Caco-2 (cell line): Measurements from ENCODE around the gene PNPLA5. TPM values are rescaled to one million over a fixed set of nuclear protein-coding genes. Genes with fewer than 3 reads are reported as not detected.

Source experiments
- Bru-seq: library from RNA; stranded (reverse); fragments of 400-500 nt; gene quantifications from one replicate; lab custom pipeline; 2021; lab: Mats Ljungman, UMichigan
- BruChase-seq, 2 experiments: library from RNA; stranded (reverse); fragments of 400-500 nt; gene quantifications; one replicate each; lab custom pipeline; 2021; lab: Mats Ljungman, UMichigan
- BruUV-seq: library from RNA; stranded (reverse); fragments of 400-500 nt; replicated peaks from 2 replicates; lab custom pipeline; 2021; lab: Mats Ljungman, UMichigan
- CTCF ChIA-PET: fragments of 300-600 bp; sonication (Branson Sonifier 250); formaldehyde crosslinking; loops from one replicate; lab custom pipeline; 2022; ENCODE audit warnings: antibody characterized with exemption; lab: Charles Lee
- POLR2A ChIA-PET: fragments of 300-600 bp; sonication (Branson Sonifier 250); formaldehyde crosslinking; loops from one replicate; lab custom pipeline; 2022; ENCODE audit warnings: antibody characterized with exemption; lab: Charles Lee
- DNase-seq, 2 experiments: peaks; one replicate each; pipeline versions ENCODE4 v3.0.0 to v3.0.0-alpha.2; 2020 to 2022
- H3K27me3 ChIP-seq: replicated peaks from 2 replicates; pipeline ENCODE4 v1.6.0; 2011; ENCODE audit warnings: low read length; ENCODE audit not compliant: control insufficient read depth, insufficient read depth
- H3K36me3 ChIP-seq: 2 replicates; pipeline ENCODE4 v1.5.1; 2011; ENCODE audit warnings: low read length; ENCODE audit not compliant: control insufficient read depth, insufficient read depth
- H3K4me1 ChIP-seq: fragments of 250-450 bp; sonication (Bioruptor Pico); 2 replicates; pipeline ENCODE4 v1.5.1; 2020; ENCODE audit warnings: mild to moderate bottlenecking
- H3K4me3 ChIP-seq: 2 replicates; pipeline ENCODE4 v1.5.1; 2011; ENCODE audit warnings: low read depth, mild to moderate bottlenecking, control low read depth, low read length
- H3K9me3 ChIP-seq: fragments of 250-450 bp; sonication (Bioruptor Pico); 2 replicates; pipeline ENCODE4 v1.5.1; 2020; ENCODE audit warnings: mild to moderate bottlenecking, moderate library complexity
- H3K27ac Mint-ChIP-seq: one replicate; pipeline ENCODE4 v1.8.0; 2022; ENCODE audit warnings: mixed read lengths; ENCODE audit not compliant: unreplicated experiment
- H3K27me3 Mint-ChIP-seq: one replicate; pipeline ENCODE4 v1.8.0; 2022; ENCODE audit warnings: mixed read lengths; ENCODE audit not compliant: insufficient read depth, unreplicated experiment
- H3K36me3 Mint-ChIP-seq: one replicate; pipeline ENCODE4 v1.8.0; 2022; ENCODE audit warnings: mild to moderate bottlenecking, mixed read lengths; ENCODE audit not compliant: insufficient read depth, unreplicated experiment
- H3K4me1 Mint-ChIP-seq: one replicate; pipeline ENCODE4 v1.8.0; 2022; ENCODE audit warnings: low read depth, mixed read lengths; ENCODE audit not compliant: unreplicated experiment
- H3K4me3 Mint-ChIP-seq: one replicate; pipeline ENCODE4 v1.8.0; 2022; ENCODE audit warnings: mild to moderate bottlenecking, moderate library complexity, mixed read lengths; ENCODE audit not compliant: unreplicated experiment
- H3K9me3 Mint-ChIP-seq: one replicate; pipeline ENCODE4 v1.8.0; 2022; ENCODE audit warnings: mixed read lengths; ENCODE audit not compliant: unreplicated experiment
- intact Hi-C: fragments of 100-400 bp; cut with micrococcal nuclease; formaldehyde crosslinking; loops from one replicate; pipeline ENCODE4 v1.10.0; 2022; ENCODE audit not compliant: unreplicated experiment
- long read RNA-seq: library from polyadenylated mRNA; stranded (forward); transcript quantifications from one replicate; pipeline ENCODE4 v2.0.0, GENCODE V29; 2022
- total RNA-seq: library from RNA; stranded (reverse); gene quantifications from 2 replicates; pipeline ENCODE4 v1.2.3, GENCODE V29; 2022
- TF ChIP-seq, protein P1 (sequence below), 2 experiments: fragments of 200-600 bp in 1 of 2; IDR thresholded peaks; 1 replicate in 1 of 2; 2 replicates in 1 of 2; pipeline versions ENCODE4 v1.5.1 to v1.8.0; 2011 to 2022; ENCODE audit warnings: antibody characterized with exemption in 1 of 2, control low read depth in 1 of 2, inconsistent platforms in 1 of 2, low read depth in 1 of 2, low read length in 1 of 2, mild to moderate bottlenecking in 1 of 2, moderate library complexity in 1 of 2; ENCODE audit not compliant: insufficient read depth in 1 of 2, severe bottlenecking in 1 of 2, unreplicated experiment in 1 of 2

PNPLA5 gene, protein sequence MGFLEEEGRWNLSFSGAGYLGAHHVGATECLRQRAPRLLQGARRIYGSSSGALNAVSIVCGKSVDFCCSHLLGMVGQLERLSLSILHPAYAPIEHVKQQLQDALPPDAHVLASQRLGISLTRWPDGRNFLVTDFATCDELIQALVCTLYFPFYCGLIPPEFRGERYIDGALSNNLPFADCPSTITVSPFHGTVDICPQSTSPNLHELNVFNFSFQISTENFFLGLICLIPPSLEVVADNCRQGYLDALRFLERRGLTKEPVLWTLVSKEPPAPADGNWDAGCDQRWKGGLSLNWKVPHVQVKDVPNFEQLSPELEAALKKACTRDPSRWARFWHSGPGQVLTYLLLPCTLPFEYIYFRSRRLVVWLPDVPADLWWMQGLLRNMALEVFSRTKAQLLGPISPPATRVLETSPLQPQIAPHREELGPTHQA
- total RNA-seq (not detected in 2 replicates), Bru-seq, nascent RNA (not detected), BruChase-seq, experiment 1, labeled RNA remaining after a 2-hour chase (not detected), BruChase-seq, experiment 2, labeled RNA remaining after a 6-hour chase (not detected)
- long read RNA-seq: 0 reads

DNA sequence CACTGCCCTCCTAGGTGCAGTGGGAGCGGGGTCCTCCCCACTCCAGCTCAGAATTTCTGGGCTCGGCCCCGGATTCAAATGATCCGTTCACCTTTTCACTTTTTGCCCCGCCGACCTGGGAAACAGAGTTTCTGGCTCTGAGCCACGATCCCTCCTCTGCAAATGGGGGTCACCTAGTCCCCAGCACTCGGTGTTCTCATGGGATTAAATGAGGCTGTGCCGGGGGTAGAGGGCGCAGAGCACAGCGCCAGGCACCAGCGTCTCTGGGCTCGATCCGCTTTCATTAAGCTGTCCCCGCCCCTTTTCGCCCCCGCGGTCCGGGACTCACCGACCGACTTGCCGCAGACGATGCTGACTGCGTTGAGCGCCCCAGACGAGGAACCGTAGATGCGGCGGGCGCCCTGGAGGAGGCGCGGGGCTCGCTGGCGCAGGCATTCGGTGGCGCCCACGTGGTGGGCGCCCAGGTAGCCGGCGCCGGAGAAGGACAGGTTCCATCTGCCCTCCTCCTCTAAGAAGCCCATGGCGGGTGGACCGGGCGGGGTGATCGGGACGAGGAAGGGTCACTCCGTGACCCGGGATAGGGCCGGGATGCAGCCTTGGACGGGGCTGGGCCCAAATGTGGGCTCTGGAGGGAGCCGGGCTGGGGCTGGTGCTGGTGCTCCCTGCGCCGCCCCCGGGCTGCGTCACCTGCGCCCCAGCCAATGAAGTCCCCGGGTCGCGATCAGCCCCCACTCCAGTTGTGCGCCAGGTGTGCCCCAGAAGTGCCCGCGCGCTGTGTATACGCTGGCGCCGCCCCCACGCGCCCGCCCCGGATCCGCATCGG, at the start of gene PNPLA5:
TSS of gene PNPLA5 (minus strand) at position 654 of the 823 bp plus-strand sequence. CDS start at position 521, 133 bp downstream.
- H3K4me1 Mint-ChIP-seq: no peaks in the 10 kb centered on the region
- Histone ChIP-seq H3K36me3 (no peaks in the 10 kb centered on the region), H3K4me1 (no peaks in the 10 kb centered on the region), H3K27me3 (no peaks in the 10 kb centered on the region), H3K4me3 (no peak within 1 kb of the TSS), H3K9me3 (no peaks in the 10 kb centered on the region)
- no peaks in the 10 kb centered on the region for H3K9me3 Mint-ChIP-seq
- no peak within 1 kb of the TSS for H3K27ac Mint-ChIP-seq
- TF ChIP-seq, protein P1, sequence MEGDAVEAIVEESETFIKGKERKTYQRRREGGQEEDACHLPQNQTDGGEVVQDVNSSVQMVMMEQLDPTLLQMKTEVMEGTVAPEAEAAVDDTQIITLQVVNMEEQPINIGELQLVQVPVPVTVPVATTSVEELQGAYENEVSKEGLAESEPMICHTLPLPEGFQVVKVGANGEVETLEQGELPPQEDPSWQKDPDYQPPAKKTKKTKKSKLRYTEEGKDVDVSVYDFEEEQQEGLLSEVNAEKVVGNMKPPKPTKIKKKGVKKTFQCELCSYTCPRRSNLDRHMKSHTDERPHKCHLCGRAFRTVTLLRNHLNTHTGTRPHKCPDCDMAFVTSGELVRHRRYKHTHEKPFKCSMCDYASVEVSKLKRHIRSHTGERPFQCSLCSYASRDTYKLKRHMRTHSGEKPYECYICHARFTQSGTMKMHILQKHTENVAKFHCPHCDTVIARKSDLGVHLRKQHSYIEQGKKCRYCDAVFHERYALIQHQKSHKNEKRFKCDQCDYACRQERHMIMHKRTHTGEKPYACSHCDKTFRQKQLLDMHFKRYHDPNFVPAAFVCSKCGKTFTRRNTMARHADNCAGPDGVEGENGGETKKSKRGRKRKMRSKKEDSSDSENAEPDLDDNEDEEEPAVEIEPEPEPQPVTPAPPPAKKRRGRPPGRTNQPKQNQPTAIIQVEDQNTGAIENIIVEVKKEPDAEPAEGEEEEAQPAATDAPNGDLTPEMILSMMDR (IDR thresholded peaks at IDR 0.05; ENCODE audit: insufficient read depth in 1 of 2, low read depth in 1 of 2, low read length in 1 of 2, severe bottlenecking in 1 of 2, unreplicated experiment in 1 of 2): no peak
- POLR2A ChIA-PET: no interaction called here
- H3K27me3 Mint-ChIP-seq: peaks cover 23% of the 10 kb centered on the region
- CTCF ChIA-PET: no interaction called here
- BruUV-seq: no TSS peak
- no peak within 1 kb of the TSS for H3K4me3 Mint-ChIP-seq
- intact Hi-C loops: no loop called here
- peak in 1 of 2 experiments; percentile 10 for DNase-seq
- H3K36me3 Mint-ChIP-seq: no peaks in the 10 kb centered on the region

DNA sequence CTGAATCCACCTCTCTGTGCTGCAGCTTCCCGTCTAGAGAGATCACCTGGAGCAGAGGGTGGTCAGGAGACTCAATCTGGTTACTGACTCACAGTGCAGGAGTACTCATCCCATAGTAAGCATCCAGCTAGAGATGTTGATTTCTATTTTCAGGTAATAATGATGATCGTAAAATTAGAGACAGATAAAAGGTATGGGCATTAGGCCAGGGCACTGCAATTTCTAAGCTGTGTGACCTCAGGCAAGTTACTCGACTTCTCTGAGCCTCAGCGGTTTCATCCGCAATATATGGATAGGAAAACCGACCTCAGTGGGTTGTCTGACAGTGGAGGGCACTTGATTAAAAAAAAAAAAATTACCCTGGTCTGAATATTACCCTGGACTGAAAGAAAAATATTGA, 49.6 kb upstream of the PNPLA5 start:
- BruUV-seq: no TSS peak
- Mint-ChIP-seq H3K27me3 (no peaks in the 10 kb centered on the region), H3K4me1 (no peaks in the 10 kb centered on the region), H3K4me3 (no peak overlapping the region), H3K27ac (no peak overlapping the region), H3K36me3 (no peaks in the 10 kb centered on the region), H3K9me3 (no peaks in the 10 kb centered on the region)
- no peaks in the 10 kb centered on the region for H3K27me3 ChIP-seq
- no peak overlapping the region for H3K4me3 ChIP-seq
- TF ChIP-seq, protein P1 (IDR thresholded peaks at IDR 0.05; ENCODE audit: insufficient read depth in 1 of 2, low read depth in 1 of 2, low read length in 1 of 2, severe bottlenecking in 1 of 2, unreplicated experiment in 1 of 2): no peak
- no peak for DNase-seq
- ChIA-PET POLR2A (no interaction called here), CTCF (no interaction called here)
- intact Hi-C loops: no loop called here
- no peaks in the 10 kb centered on the region for H3K4me1 ChIP-seq
- H3K36me3 ChIP-seq: peaks cover 2% of the 10 kb centered on the region; the same call in 1 of the 2 replicates
- H3K9me3 ChIP-seq: no peaks in the 10 kb centered on the region

DNA sequence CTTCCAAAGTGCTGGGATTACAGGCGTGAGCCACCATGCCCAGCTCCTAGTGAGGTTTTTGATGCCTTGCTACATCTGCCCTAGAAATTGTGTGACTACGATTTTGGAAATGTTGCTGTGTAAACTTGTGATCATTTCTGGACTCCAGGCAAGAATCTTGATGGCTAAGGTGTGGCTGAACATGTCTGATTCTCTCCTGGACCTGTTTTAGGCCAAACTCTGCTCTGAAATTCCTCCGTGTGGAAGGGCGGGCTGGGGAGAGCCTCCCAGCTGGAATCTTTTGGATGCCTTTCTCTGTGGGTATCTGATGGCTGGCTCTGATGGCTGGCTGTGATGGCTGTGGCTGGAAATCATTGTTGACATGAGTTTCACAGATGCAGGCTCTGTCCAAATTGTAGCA, 40.0 kb upstream of the PNPLA5 start:
- intact Hi-C loops: no loop called here
- no peak overlapping the region for H3K4me3 Mint-ChIP-seq
- Histone ChIP-seq H3K27me3 (no peaks in the 10 kb centered on the region), H3K4me3 (no peak overlapping the region), H3K9me3 (no peaks in the 10 kb centered on the region), H3K4me1 (no peaks in the 10 kb centered on the region), H3K36me3 (peaks cover 4% of the 10 kb centered on the region)
- no peaks in the 10 kb centered on the region for H3K4me1 Mint-ChIP-seq
- TF ChIP-seq, protein P1 (IDR thresholded peaks at IDR 0.05; ENCODE audit: insufficient read depth in 1 of 2, low read depth in 1 of 2, low read length in 1 of 2, severe bottlenecking in 1 of 2, unreplicated experiment in 1 of 2): no peak
- ChIA-PET CTCF (no interaction called here), POLR2A (no interaction called here)
- no peaks in the 10 kb centered on the region for H3K27me3 Mint-ChIP-seq
- H3K36me3 Mint-ChIP-seq: no peaks in the 10 kb centered on the region
- H3K9me3 Mint-ChIP-seq: no peaks in the 10 kb centered on the region
- no peak overlapping the region for H3K27ac Mint-ChIP-seq
- no TSS peak for BruUV-seq
- DNase-seq: no peak
